OCI-LY7 (cell line): ENCODE data around the gene ACKR1. TPM values are rescaled to one million over a fixed set of nuclear protein-coding genes. Genes with fewer than 3 reads are reported as not detected.

ENCODE experiments used
- BruUV-seq: library from RNA; stranded (reverse); fragments of 400-500 nt; replicated peaks from 2 replicates; lab custom pipeline; 2021; lab: Mats Ljungman, UMichigan
- CTCF ChIA-PET: fragments of 300-600 bp; sonication (Branson Sonifier 250); formaldehyde crosslinking; loops from one replicate; lab custom pipeline; 2022; ENCODE audit warnings: antibody characterized with exemption; ENCODE audit not compliant: unreplicated experiment; lab: Charles Lee
- POLR2A ChIA-PET: fragments of 300-600 bp; sonication (Branson Sonifier 250); formaldehyde crosslinking; loops from one replicate; lab custom pipeline; 2022; ENCODE audit warnings: antibody characterized with exemption; lab: Charles Lee
- DNase-seq: peaks from one replicate; pipeline ENCODE4 v3.0.0-alpha.2; 2015; ENCODE audit warnings: low spot score
- H2AFZ ChIP-seq: fragments of 200-600 bp; sonication (generic), shearing (Covaris generic); 2 replicates; pipeline ENCODE4 v1.6.1; 2014; ENCODE audit warnings: mild to moderate bottlenecking, antibody characterized with exemption, low read length, moderate library complexity
- H3K27ac ChIP-seq: fragments of 200-600 bp; sonication (generic); 2 replicates; pipeline ENCODE4 v1.5.1; 2014; ENCODE audit warnings: mixed run types, low read depth, mild to moderate bottlenecking, moderate library complexity, low read length, inconsistent platforms; ENCODE audit not compliant: poor library complexity, severe bottlenecking
- H3K36me3 ChIP-seq: fragments of 200-600 bp; sonication (generic); 2 replicates; pipeline ENCODE4 v1.6.1; 2014; ENCODE audit warnings: mild to moderate bottlenecking, antibody characterized with exemption, low read length, moderate library complexity, mixed read lengths; ENCODE audit not compliant: insufficient read depth
- H3K4me1 ChIP-seq: fragments of 200-600 bp; sonication (generic); 2 replicates; pipeline ENCODE4 v1.5.1; 2014; ENCODE audit warnings: mild to moderate bottlenecking, low read length; ENCODE audit not compliant: insufficient read depth, poor library complexity, severe bottlenecking
- H3K4me2 ChIP-seq: fragments of 200-600 bp; sonication (generic); 2 replicates; pipeline ENCODE4 v1.6.1; 2014; ENCODE audit warnings: mild to moderate bottlenecking, low read length
- H3K4me3 ChIP-seq: fragments of 200-600 bp; sonication (generic); 2 replicates; pipeline ENCODE4 v1.5.1; 2014; ENCODE audit warnings: mild to moderate bottlenecking, low read depth, low read length; ENCODE audit not compliant: poor library complexity, severe bottlenecking
- H3K79me2 ChIP-seq: fragments of 200-600 bp; sonication (generic); 2 replicates; pipeline ENCODE4 v1.6.1; 2016; ENCODE audit warnings: low read depth, mild to moderate bottlenecking, low read length, moderate library complexity, mixed read lengths; ENCODE audit not compliant: insufficient read depth
- H3K9me2 ChIP-seq: fragments of 200-600 bp; sonication (generic); 2 replicates; pipeline ENCODE4 v1.6.1; 2016; ENCODE audit warnings: mild to moderate bottlenecking, low read length, mixed read lengths; ENCODE audit not compliant: insufficient read depth
- H3K9me3 ChIP-seq: fragments of 200-600 bp; sonication (generic); 2 replicates; pipeline ENCODE4 v1.6.1; 2014; ENCODE audit warnings: mild to moderate bottlenecking, mixed run types, low read length, mixed read lengths
- H4K20me1 ChIP-seq: fragments of 200-600 bp; sonication (generic); 2 replicates; pipeline ENCODE4 v1.6.1; 2014; ENCODE audit warnings: mild to moderate bottlenecking, antibody characterized with exemption, low read length, moderate library complexity, mixed read lengths; ENCODE audit not compliant: insufficient read depth
- CTCF ChIP-seq: fragments of 200-600 bp; sonication (generic); conservative IDR thresholded peaks from 2 replicates; pipeline ENCODE4 v1.5.1; 2014; ENCODE audit warnings: mild to moderate bottlenecking, antibody characterized with exemption, low read length, moderate library complexity, mixed read lengths
- EZH2phosphoT487 ChIP-seq: fragments of 200-600 bp; sonication (generic); IDR thresholded peaks from 2 replicates; pipeline ENCODE4 v1.6.1; 2018; ENCODE audit warnings: low read depth, borderline replicate concordance, mild to moderate bottlenecking, mixed run types, antibody characterized with exemption, low read length, moderate library complexity, mixed read lengths
- intact Hi-C: fragments of 100-400 bp; cut with micrococcal nuclease; formaldehyde crosslinking; loops from one replicate; pipeline ENCODE4 v1.10.0; 2022; ENCODE audit not compliant: unreplicated experiment
- total RNA-seq, 2 experiments: library from RNA; depleted of rRNA in 1 of 2; stranded (reverse); fragments of >200 nt in 1 of 2; shearing (Covaris generic) in 1 of 2; gene quantifications; 2 replicates each; pipeline ENCODE4 v1.2.3, GENCODE V29; 2014 to 2022

The ACKR1 gene
- total RNA-seq, 2 experiments from 2014 or later: not detected

GRCh38 chr1:159175571-159175970 lies 29.1 kb upstream of the ACKR1 start:
- Histone ChIP-seq H3K36me3 (no peaks in the 10 kb centered on the region), H3K79me2 (no peaks in the 10 kb centered on the region), H3K9me3 (no peaks in the 10 kb centered on the region), H3K4me2 (no peak overlapping the region), H3K4me3 (no peak overlapping the region), H3K9me2 (no peaks in the 10 kb centered on the region), H3K4me1 (no peaks in the 10 kb centered on the region), H2AFZ (no peak overlapping the region), H4K20me1 (no peaks in the 10 kb centered on the region), H3K27ac (no peak overlapping the region)
- POLR2A ChIA-PET: no interaction called here
- TF ChIP-seq EZH2phosphoT487 (no peak), CTCF (no peak)
- no peak for DNase-seq
- intact Hi-C loops: no loop called here
- no TSS peak for BruUV-seq
- CTCF ChIA-PET: no interaction called here

GRCh38 chr1:159177272-159177907 lies 27.3 kb upstream of the ACKR1 start:
- DNase-seq: peak; percentile 51

More at GRCh38 chr1:159177272-159177907, 27.3 kb upstream of the ACKR1 start:
- Histone ChIP-seq H3K9me3 (no peaks in the 10 kb centered on the region), H3K36me3 (no peaks in the 10 kb centered on the region), H3K9me2 (no peaks in the 10 kb centered on the region), H3K27ac (no peak overlapping the region), H3K79me2 (no peaks in the 10 kb centered on the region), H3K4me3 (no peak overlapping the region), H4K20me1 (no peaks in the 10 kb centered on the region), H2AFZ (no peak overlapping the region), H3K4me2 (no peak overlapping the region), H3K4me1 (no peaks in the 10 kb centered on the region)
- ChIA-PET POLR2A (no interaction called here), CTCF (no interaction called here)
- TF ChIP-seq EZH2phosphoT487 (no peak), CTCF (no peak)
- intact Hi-C loops: no loop called here
- BruUV-seq: no TSS peak
